ENCODE data around the gene FAM210A. TPM values are rescaled to one million over a fixed set of nuclear protein-coding genes. Genes with fewer than 3 reads are reported as not detected.

FAM210A gene
- total RNA-seq, 1 experiment from 2014 or later: 29.3 TPM

DNA sequence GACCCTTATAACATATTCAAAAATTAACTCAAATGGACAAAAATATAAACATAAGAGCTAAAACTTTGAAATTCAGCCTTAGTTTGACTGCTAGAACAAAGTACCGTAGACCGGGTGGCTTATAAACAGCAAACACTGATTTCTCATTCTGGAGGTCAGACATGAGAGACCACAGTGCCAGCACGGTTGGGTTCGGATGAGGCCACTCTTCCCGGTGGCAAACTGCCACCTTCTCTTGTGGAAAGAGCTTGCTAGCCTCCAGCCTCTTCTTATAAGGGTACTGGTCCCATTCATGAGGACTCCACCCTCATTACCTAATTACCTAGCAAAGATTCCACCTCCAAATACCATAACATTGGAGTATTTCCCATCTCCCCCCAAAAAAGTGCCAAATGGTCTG is 91.3 kb downstream of the FAM210A start:
- TF ChIP-seq, protein P1, sequence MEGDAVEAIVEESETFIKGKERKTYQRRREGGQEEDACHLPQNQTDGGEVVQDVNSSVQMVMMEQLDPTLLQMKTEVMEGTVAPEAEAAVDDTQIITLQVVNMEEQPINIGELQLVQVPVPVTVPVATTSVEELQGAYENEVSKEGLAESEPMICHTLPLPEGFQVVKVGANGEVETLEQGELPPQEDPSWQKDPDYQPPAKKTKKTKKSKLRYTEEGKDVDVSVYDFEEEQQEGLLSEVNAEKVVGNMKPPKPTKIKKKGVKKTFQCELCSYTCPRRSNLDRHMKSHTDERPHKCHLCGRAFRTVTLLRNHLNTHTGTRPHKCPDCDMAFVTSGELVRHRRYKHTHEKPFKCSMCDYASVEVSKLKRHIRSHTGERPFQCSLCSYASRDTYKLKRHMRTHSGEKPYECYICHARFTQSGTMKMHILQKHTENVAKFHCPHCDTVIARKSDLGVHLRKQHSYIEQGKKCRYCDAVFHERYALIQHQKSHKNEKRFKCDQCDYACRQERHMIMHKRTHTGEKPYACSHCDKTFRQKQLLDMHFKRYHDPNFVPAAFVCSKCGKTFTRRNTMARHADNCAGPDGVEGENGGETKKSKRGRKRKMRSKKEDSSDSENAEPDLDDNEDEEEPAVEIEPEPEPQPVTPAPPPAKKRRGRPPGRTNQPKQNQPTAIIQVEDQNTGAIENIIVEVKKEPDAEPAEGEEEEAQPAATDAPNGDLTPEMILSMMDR (conservative IDR thresholded peaks at IDR 0.05): no peak
- TF ChIP-seq EZH2 (IDR thresholded peaks at IDR 0.05; ENCODE audit: low read depth): no peak
- Histone ChIP-seq H4K20me1 (ENCODE audit: insufficient read depth) (no peaks in the 10 kb centered on the region), H3K79me2 (ENCODE audit: low read depth) (no peaks in the 10 kb centered on the region), H3K27ac (no peak overlapping the region), H3K27me3 (ENCODE audit: insufficient read depth, low read depth) (peaks cover 69% of the 10 kb centered on the region), H2AFZ (no peak overlapping the region), H3K4me1 (replicated peaks; ENCODE audit: insufficient read depth) (no peaks in the 10 kb centered on the region), H3F3A (ENCODE audit: insufficient read depth, low read depth) (no peaks in the 10 kb centered on the region), H3K9me2 (ENCODE audit: insufficient read depth) (no peaks in the 10 kb centered on the region), H3K4me3 (no peak overlapping the region), H3K36me3 (ENCODE audit: low read depth) (no peaks in the 10 kb centered on the region), H3K9me3 (ENCODE audit: insufficient read depth, low read depth) (no peaks in the 10 kb centered on the region), H3K4me2 (no peak overlapping the region)
- POLR2A ChIA-PET (ENCODE audit: unreplicated experiment): interaction anchor here (0.7 kb wide), 1 partner anchor 552 kb away, joined by 9 read pairs; no protein-coding TSS in a partner anchor
- BruUV-seq (replicated peaks): no TSS peak
- DNase-seq: no peak
- intact Hi-C loops (cut with micrococcal nuclease; ENCODE audit: unreplicated experiment): loop anchor here (10.0 kb wide), 1 partner anchor 470 kb away; no protein-coding TSS in a partner anchor
- CTCF ChIA-PET: no interaction called here

DNA sequence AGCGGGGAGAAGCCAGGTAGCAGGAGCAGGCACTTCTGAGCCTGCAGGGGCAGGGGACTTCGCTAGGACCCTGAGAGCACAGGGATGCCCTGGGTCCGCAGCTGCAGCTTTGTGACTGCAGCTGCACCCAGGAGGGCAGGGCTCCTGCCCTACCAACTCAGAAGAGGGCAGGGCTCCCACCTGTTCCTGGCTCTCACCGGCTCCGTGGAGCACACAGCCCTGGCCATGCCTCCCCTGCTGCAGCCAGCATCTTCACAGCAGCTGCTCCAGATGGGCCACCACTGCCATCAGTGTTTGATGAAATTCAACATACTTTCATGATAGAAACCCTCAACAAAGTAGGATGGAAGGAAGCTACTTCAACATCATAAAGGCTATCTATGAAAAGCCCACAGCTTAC is 92.7 kb downstream of the FAM210A start:
- H3K27me3 ChIP-seq (ENCODE audit: insufficient read depth, low read depth): peaks cover 67% of the 10 kb centered on the region
- no peak overlapping the region for H3K27ac ChIP-seq
- intact Hi-C loops (cut with micrococcal nuclease; ENCODE audit: unreplicated experiment): loop anchor here (5.0 to 10.0 kb wide), 3 partner anchors 164 to 1241 kb away; no protein-coding TSS in a partner anchor
- H2AFZ ChIP-seq: no peak overlapping the region
- no peaks in the 10 kb centered on the region for H3K4me1 ChIP-seq (replicated peaks; ENCODE audit: insufficient read depth)
- DNase-seq: no peak
- H3K9me2 ChIP-seq (ENCODE audit: insufficient read depth): no peaks in the 10 kb centered on the region
- no peak overlapping the region for H3K4me2 ChIP-seq
- ChIA-PET CTCF (no interaction called here), POLR2A (ENCODE audit: unreplicated experiment) (no interaction called here)
- H3K9me3 ChIP-seq (ENCODE audit: insufficient read depth, low read depth): no peaks in the 10 kb centered on the region
- H3F3A ChIP-seq (ENCODE audit: insufficient read depth, low read depth): no peaks in the 10 kb centered on the region
- H4K20me1 ChIP-seq (ENCODE audit: insufficient read depth): no peaks in the 10 kb centered on the region
- no peaks in the 10 kb centered on the region for H3K79me2 ChIP-seq (ENCODE audit: low read depth)
- H3K36me3 ChIP-seq (ENCODE audit: low read depth): no peaks in the 10 kb centered on the region
- no TSS peak for BruUV-seq (replicated peaks)
- TF ChIP-seq EZH2 (IDR thresholded peaks at IDR 0.05; ENCODE audit: low read depth): no peak
- TF ChIP-seq, protein P1 (conservative IDR thresholded peaks at IDR 0.05): no peak
- no peak overlapping the region for H3K4me3 ChIP-seq

DNA sequence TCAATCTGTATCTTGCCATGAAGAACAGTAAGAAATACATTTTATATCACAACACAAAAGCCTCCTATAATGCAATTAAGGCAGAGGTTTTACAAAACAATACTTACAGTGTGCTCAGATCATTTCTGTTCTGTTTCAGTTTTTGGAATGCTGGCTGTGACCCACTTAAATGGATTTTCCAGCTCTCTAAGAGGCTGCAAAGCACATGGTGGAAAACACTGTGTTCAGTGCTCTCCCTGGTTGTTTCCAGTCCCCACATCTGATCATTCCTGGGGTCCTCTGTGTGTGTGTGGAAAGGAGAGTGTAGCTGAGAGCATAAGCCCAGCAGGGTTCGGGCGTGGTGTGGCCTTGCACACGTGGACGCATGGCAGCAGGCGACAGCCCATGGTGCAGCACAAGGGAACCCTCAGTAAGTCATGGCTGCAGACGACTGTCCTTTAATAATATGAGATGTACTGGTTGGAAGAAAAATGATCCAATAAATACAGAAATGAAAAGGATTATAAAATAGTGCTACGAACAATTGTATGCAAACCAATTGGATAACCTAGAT is 95.6 kb downstream of the FAM210A start:
- H3K79me2 ChIP-seq (ENCODE audit: low read depth): no peaks in the 10 kb centered on the region
- no peaks in the 10 kb centered on the region for H3K36me3 ChIP-seq (ENCODE audit: low read depth)
- no peak overlapping the region for H3K4me2 ChIP-seq
- no peak overlapping the region for H3K4me3 ChIP-seq
- TF ChIP-seq EZH2 (IDR thresholded peaks at IDR 0.05; ENCODE audit: low read depth): no peak
- TF ChIP-seq, protein P1 (conservative IDR thresholded peaks at IDR 0.05): no peak
- H3K27me3 ChIP-seq (ENCODE audit: insufficient read depth, low read depth): peaks cover 65% of the 10 kb centered on the region
- ChIA-PET CTCF (no interaction called here), POLR2A (ENCODE audit: unreplicated experiment) (no interaction called here)
- H4K20me1 ChIP-seq (ENCODE audit: insufficient read depth): no peaks in the 10 kb centered on the region
- no peaks in the 10 kb centered on the region for H3K9me2 ChIP-seq (ENCODE audit: insufficient read depth)
- no peaks in the 10 kb centered on the region for H3F3A ChIP-seq (ENCODE audit: insufficient read depth, low read depth)
- BruUV-seq (replicated peaks): no TSS peak
- DNase-seq: no peak
- no peaks in the 10 kb centered on the region for H3K9me3 ChIP-seq (ENCODE audit: insufficient read depth, low read depth)
- intact Hi-C loops (cut with micrococcal nuclease; ENCODE audit: unreplicated experiment): loop anchor here (1.0 to 10.0 kb wide), 6 partner anchors 72 to 1238 kb away; no protein-coding TSS in a partner anchor
- no peak overlapping the region for H2AFZ ChIP-seq
- no peaks in the 10 kb centered on the region for H3K4me1 ChIP-seq (replicated peaks; ENCODE audit: insufficient read depth)
- no peak overlapping the region for H3K27ac ChIP-seq
